Measurements from ENCODE around the gene LRCOL1.
A peak's percentile ranks its signal among the peaks of the same experiment; 100 is the strongest.

Gene LRCOL1

GRCh38 chr12:132620113-132620898 is 9.9 kb upstream of the LRCOL1 start:
- no peak for DNase-seq

- no peak for DNase-seq
Measured at GRCh38 chr12:132619386-132620112, 9.2 kb upstream of the LRCOL1 start.

GRCh38 chr12:132619071-132619385 is 8.6 kb upstream of the LRCOL1 start:
- DNase-seq: no peak

GRCh38 chr12:132618683-132619043 is 8.3 kb upstream of the LRCOL1 start, which contains the start of gene P2RX2:
P2RX2 (plus strand) TSS chr12:132618776; CDS start chr12:132618817, 41 bp downstream.
- no peak for DNase-seq

GRCh38 chr12:132617822-132618682 is 7.7 kb upstream of the LRCOL1 start:
- DNase-seq: no peak

- no peak for DNase-seq
Measured at GRCh38 chr12:132617135-132617701, 6.8 kb upstream of the LRCOL1 start.

- DNase-seq: no peak
Measured at GRCh38 chr12:132615579-132616038, 5.2 kb upstream of the LRCOL1 start.

- peak in 55 of 58 donors; percentile 8 to 85 (median 59) for DNase-seq
Measured at GRCh38 chr12:132614861-132615578, 4.6 kb upstream of the LRCOL1 start.

- DNase-seq: no peak
Measured at GRCh38 chr12:132614029-132614428, 3.6 kb upstream of the LRCOL1 start.

- no peak for DNase-seq
Measured at GRCh38 chr12:132611620-132612019, 1.2 kb upstream of the LRCOL1 start.

- no peak for DNase-seq
Measured at GRCh38 chr12:132610866-132611602, 652 bp upstream of the LRCOL1 start.

- DNase-seq: no peak
Measured at GRCh38 chr12:132608231-132609171, 1.9 kb downstream of the LRCOL1 start.

GRCh38 chr12:132606927-132607326 is 3.5 kb downstream of the LRCOL1 start:
- DNase-seq: no peak

- no peak for DNase-seq
Measured at GRCh38 chr12:132606466-132606865, 3.9 kb downstream of the LRCOL1 start.

GRCh38 chr12:132605892-132606291 is 4.5 kb downstream of the LRCOL1 start:
- DNase-seq: no peak

- no peak for DNase-seq
Measured at GRCh38 chr12:132604668-132605441, 5.5 kb downstream of the LRCOL1 start.

GRCh38 chr12:132604151-132604618 is 6.2 kb downstream of the LRCOL1 start:
- DNase-seq: no peak
